ENCODE results near the gene PREX1. TPM values are rescaled to one million over a fixed set of nuclear protein-coding genes. Genes with fewer than 3 reads are reported as not detected.

PREX1 gene
- total RNA-seq, 1 donor from 2014 or later: 20.8 TPM

DNA sequence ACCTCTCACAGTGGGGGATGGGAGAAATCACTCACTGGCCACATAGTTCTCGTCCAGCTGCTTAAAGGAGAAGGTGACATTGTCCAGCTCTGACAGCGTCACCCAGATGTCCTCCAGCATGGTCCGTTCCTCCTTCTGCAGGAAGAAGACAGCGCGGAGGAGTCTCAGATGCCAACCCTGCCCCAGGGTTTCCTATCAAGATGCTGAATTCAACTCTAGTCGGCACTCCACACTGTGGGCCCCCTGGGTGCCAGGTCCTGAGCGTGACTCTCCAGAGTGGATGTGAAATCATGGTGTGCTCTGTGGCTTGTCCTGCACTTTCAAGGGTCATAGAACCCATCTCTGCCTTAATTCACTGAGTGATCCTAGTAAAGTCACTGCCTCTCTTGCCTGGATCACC lies 193.2 kb downstream of the PREX1 start:
- TF ChIP-seq, protein P1, sequence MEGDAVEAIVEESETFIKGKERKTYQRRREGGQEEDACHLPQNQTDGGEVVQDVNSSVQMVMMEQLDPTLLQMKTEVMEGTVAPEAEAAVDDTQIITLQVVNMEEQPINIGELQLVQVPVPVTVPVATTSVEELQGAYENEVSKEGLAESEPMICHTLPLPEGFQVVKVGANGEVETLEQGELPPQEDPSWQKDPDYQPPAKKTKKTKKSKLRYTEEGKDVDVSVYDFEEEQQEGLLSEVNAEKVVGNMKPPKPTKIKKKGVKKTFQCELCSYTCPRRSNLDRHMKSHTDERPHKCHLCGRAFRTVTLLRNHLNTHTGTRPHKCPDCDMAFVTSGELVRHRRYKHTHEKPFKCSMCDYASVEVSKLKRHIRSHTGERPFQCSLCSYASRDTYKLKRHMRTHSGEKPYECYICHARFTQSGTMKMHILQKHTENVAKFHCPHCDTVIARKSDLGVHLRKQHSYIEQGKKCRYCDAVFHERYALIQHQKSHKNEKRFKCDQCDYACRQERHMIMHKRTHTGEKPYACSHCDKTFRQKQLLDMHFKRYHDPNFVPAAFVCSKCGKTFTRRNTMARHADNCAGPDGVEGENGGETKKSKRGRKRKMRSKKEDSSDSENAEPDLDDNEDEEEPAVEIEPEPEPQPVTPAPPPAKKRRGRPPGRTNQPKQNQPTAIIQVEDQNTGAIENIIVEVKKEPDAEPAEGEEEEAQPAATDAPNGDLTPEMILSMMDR (conservative IDR thresholded peaks at IDR 0.05): no peak
- Mint-ChIP-seq H3K4me1 (ENCODE audit: unreplicated experiment) (peaks cover 5% of the 10 kb centered on the region), H3K36me3 (no peaks in the 10 kb centered on the region), H3K9me3 (no peaks in the 10 kb centered on the region), H3K27ac (no peak overlapping the region), H3K27me3 (peaks cover 9% of the 10 kb centered on the region), H3K4me3 (no peak overlapping the region)
- no peak for DNase-seq (ENCODE audit: extremely low spot score, unreplicated experiment)

DNA sequence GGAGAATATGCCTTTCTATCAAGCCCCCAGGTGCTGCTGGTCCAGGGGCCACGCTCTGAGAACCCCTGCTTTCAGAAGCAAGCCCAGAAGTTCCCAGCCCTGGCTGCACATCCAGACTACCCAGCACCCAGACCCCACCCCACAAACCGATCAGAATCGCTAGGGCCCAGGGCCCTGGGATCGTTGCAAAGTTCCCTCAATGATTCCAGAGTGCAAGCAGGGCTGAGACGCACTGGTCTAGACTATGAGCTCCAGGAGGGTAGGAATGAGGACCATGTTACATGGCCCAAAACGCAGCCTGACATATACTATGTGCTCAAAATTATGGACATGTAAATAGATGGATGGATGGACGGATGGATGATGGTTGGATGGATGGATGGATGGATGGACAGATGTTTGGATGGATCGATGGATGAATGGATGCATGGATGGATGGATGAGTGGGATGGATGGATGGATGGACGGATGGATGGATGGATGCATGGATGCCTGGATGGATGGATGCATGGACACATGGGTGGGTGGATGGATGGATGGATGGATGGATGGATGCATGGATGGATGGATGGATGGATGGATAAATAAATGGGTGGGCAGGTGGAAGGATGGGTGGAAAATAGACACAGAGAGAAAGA lies 194.1 kb downstream of the PREX1 start:
- no peak for DNase-seq (ENCODE audit: extremely low spot score, unreplicated experiment)
- TF ChIP-seq, protein P1 (conservative IDR thresholded peaks at IDR 0.05): no peak
- Mint-ChIP-seq H3K36me3 (no peaks in the 10 kb centered on the region), H3K27me3 (peaks cover 8% of the 10 kb centered on the region), H3K4me1 (ENCODE audit: unreplicated experiment) (peaks cover 5% of the 10 kb centered on the region), H3K9me3 (no peaks in the 10 kb centered on the region), H3K27ac (no peak overlapping the region), H3K4me3 (no peak overlapping the region)

- TF ChIP-seq, protein P1 (conservative IDR thresholded peaks at IDR 0.05): no peak
- Mint-ChIP-seq H3K27ac (no peak overlapping the region), H3K9me3 (no peaks in the 10 kb centered on the region), H3K36me3 (no peaks in the 10 kb centered on the region), H3K4me1 (ENCODE audit: unreplicated experiment) (peaks cover 5% of the 10 kb centered on the region), H3K27me3 (peaks cover 5% of the 10 kb centered on the region), H3K4me3 (no peak overlapping the region)
- DNase-seq (ENCODE audit: extremely low spot score, unreplicated experiment): no peak
Observed at GRCh38 chr20:48632825-48633619, 194.8 kb downstream of the PREX1 start.

GRCh38 chr20:48632017-48632824 lies 195.6 kb downstream of the PREX1 start:
- peaks cover 4% of the 10 kb centered on the region for H3K27me3 Mint-ChIP-seq

More at GRCh38 chr20:48632017-48632824, 195.6 kb downstream of the PREX1 start:
- Mint-ChIP-seq H3K4me1 (ENCODE audit: unreplicated experiment) (peaks cover 5% of the 10 kb centered on the region), H3K27ac (no peak overlapping the region), H3K9me3 (no peaks in the 10 kb centered on the region), H3K36me3 (no peaks in the 10 kb centered on the region), H3K4me3 (no peak overlapping the region)
- DNase-seq (ENCODE audit: extremely low spot score, unreplicated experiment): no peak
- TF ChIP-seq, protein P1 (conservative IDR thresholded peaks at IDR 0.05): no peak

All from type B pancreatic cell (in vitro differentiated cells).